Glomerular endothelial cell (primary cell): Measurements from ENCODE around the gene AAR2. TPM values are rescaled to one million over a fixed set of nuclear protein-coding genes. Genes with fewer than 3 reads are reported as not detected.

Experiments
- DNase-seq: peaks from one replicate; pipeline ENCODE4 v3.0.0-alpha.2; 2011; ENCODE audit warnings: low read depth, low spot score; ENCODE audit errors: extremely low read depth
- total RNA-seq: library from RNA; depleted of rRNA; stranded (reverse); fragments of >200 nt; gene quantifications from 2 replicates; pipeline ENCODE4 v1.2.3, GENCODE V29; 2015

Gene AAR2
- total RNA-seq, 1 donor from 2014 or later = 28.2 TPM

GRCh38 chr20:36259177-36260061, 23.1 kb downstream of the AAR2 start:
- DNase-seq = no peak

DNA sequence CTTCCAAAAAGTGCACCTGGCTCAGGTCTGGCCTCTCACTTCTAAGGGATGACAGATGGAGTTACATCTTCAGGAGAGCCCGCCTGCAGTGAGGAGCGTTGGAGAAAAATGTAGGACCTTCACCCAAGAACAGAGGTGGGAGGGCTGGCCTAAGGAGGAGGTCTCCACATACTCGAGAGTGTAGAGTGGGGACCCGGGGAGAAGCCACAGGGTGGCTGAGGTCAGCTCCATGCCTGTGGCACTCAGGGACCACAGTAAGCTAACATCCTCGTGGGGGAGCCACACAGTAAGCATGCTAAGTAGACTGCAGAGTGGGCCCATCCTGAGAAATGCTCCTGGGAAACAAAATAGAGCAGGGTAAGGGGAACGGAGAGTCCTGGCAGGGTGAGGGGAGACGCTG, 24.0 kb downstream of the AAR2 start:
- DNase-seq = no peak

DNA sequence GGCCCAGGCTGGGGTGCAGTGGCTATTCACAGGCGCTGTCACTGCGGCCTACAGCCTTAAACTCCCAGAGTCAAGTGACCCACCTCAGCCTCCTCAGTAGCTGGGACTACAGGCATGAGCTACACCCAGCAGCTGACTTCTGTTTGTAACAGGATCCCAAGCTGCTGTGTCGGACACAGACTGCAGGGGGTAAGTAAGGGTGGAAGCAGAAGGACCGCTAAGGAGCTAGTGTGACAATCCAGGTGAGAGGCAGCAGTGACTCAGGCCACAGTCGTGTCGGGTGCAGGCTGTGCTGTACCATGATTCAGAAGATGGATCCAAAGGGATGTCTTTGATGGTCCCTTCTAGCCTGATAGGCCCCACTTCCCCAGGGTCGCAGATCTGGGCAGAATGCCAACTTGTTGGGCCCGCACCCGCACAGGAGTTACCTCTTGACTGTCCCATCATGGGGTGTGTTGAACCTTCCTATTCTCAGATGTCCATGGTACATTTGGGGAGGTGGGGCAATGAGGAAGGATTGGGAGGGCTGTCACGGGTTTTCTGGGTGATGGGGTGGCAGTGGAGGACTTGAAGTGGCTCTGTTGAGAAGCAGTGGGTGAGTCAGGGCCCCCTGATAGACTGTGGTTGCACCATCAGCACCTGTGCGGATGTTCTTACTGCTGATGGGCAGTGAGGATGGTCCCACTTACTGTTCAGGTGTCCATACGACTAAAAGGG, 25.3 kb downstream of the AAR2 start:
- no peak for DNase-seq

- DNase-seq = no peak
These were observed 26.2 kb downstream of the AAR2 start for GRCh38 chr20:36262440-36262839.

- no peak for DNase-seq
These were observed 28.4 kb downstream of the AAR2 start for GRCh38 chr20:36264426-36265246.

DNA sequence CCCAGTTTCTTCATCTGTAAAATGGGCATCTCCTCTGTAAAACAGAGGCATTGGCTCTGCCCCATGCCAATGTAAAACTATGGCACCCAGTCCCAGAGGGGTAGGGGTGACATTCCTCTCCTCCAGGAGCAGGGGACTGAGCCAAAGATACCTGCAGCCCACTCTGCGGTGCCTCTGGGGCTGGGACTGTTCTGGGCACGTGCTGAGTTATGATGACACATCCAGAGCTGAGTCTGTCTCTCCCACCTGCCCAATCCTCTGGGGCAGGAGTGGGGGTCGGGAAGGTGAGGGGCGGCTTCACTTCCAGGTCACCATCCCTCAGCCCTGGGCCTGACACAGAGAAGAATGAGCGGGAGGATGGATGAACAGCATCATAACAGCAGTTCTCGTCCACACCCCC, 29.9 kb downstream of the AAR2 start:
- no peak for DNase-seq

DNA sequence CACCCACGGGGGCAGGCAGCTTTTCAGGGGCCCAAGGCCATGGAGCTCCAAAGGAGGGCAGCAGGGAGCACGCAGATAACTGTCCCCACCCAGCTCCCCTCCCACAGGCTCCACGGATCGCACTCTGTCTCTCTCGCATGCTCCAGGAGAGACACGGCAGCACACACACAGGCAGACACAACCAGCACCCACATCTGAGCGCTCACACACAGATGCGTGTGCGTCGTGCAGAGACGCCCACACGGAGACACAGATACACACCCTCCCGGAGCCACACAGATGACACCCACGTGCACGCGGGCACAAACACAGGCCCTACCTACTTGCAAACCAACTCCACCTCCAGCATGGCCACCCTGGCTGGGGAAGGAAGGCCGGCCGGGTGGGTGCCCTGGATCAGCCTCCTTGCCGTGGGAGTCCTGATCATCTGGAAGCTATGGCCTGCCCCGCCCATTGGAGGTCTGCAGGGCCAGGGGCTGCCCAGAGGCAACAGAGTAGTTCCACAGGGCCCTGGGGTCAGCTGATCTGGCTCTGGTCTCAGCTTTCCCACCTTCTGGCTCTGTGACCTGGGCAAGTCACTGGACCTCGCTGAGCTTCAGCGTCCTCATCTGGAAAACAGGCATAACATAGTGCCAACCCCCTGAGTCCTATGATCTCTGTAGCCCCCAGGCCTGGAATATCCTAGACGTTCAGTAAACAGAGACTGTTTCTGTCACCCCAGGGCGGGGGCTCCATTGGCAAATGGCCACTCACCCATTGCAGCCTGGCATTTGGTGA, 31.5 kb downstream of the AAR2 start:
- no peak for DNase-seq

DNA sequence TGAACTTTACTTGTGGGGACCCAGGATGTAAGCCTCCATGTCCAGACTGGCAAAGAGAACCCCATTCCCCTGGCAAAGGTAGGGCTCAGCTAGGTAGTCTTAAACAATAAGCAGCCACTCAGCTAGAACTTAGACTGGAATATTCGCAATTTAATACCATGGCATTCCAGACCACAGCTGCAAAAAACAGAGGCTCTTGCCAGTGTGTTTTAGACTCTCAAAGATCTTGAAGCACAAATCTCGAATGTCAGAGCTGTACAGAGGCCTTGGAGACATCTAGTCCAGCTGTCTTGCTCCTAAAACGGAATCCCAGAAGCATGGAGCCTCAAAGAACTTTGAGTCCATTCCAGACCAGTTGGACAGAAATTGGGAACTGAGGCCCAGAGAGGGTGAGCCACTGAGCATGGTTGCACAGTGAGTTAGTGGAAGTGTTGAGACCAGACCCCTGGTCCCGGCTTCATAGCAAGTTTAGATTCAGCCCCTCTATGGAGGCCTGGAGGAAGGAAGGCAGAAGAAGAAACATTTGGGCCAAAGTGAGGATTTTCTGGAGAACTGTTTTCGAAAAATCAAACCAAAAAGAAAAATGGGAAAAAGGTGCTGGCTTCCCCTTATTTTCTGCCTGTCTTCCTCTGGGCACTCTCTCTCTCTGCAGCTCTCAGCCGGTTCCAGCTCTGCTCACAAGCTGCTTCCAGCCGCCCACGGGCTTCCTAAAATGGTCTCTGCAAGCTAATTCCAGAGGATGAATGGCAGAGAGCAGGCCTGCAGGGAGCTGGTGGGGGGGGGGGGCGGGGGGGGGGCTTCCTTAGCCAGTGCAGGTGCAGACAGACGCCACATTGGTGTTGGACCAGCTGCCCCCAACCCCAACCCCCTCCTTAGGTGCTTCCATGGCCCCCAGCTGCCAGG, 32.4 kb downstream of the AAR2 start:
- no peak for DNase-seq

DNA sequence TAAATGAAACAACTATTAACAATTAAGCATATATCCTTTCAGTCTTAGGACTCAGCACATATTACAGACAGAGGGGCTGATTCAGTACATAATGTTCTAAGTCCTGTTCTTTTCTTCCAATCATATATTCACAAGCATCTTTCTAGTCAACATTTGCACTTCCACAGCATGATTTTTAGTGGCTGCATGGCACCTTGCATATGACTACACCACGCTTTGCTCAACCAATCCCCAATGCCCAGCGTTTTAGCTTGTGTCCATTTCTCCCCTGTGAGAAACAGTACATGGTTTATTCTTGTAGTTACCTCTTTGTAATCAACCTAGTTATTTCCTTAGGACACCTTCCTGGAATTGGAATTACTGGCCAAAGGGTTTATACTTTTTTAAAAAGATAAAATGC, 33.2 kb downstream of the AAR2 start:
- no peak for DNase-seq

GRCh38 chr20:36270744-36271638, 34.7 kb downstream of the AAR2 start:
- no peak for DNase-seq

GRCh38 chr20:36271639-36272546, 35.6 kb downstream of the AAR2 start:
- no peak for DNase-seq

- DNase-seq = no peak
These were observed 36.4 kb downstream of the AAR2 start for GRCh38 chr20:36272547-36273220.

GRCh38 chr20:36273414-36274180, 37.3 kb downstream of the AAR2 start:
- DNase-seq = peak; percentile 1

DNA sequence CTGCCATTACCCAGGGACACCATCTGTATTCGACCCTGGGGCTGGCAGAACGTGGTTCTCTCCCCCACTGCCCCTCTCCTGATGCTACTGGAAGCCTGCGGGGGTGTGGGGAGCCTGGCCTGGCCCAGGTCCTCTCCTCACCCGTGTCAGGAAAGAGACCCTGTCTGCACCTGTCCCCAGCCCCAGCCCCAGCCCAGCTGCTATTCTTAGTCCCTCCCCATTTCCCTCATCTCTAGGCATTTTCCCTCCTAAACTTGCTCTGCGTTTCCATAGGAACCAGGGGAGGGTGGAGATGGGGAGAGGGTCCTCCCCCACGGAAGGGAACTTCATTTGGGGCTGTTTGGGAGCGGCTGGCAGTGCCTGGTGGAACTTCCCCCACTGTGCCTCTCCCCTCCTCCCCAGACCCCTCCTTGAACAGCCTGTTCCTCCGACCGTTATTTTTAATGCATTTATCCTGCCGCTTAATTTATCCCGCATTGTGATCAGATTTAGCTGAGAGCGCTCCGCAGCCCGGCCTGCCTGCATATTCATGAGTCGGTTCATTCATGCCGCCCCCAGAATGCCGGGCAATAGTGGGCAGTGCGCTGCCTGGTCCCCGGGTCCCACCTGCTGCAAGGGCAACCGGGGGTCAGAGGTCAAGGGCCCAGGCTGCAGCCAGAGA, 38.0 kb downstream of the AAR2 start:
- no peak for DNase-seq

DNA sequence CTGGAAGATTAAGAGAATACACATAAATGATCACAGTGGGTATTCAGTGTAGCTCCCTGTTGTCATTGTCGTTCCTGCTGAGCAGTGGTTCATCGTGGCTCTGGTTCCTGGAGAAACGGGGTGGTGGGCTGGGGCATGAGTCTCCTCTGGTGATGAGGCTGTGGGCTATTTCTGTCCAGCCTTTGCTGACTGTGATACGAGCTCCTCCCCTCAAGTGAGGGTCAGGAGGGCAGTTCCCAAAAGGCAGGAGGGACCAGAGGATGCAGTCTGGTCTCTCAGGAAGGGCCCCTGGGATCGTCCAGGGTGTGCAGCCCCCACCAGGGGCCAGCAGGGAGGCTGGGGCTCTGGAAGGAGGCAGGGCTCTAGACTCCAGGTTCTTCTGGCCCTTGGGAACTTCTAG, 38.7 kb downstream of the AAR2 start:
- DNase-seq = no peak
